Prostate gland (tissue), 2 donors: ENCODE data around the gene ST6GALNAC3.

Experiments used
- CTCF ChIP-seq, 4 experiments: fragments of 200-600 bp in 2 of 4; fragments of 450-650 bp in 2 of 4; sonication (generic) in 2 of 4; IDR thresholded peaks; 1 replicate in 3 of 4; 2 replicates in 1 of 4; pipeline ENCODE4 v1.5.1; 2016 to 2019; ENCODE audit warnings: antibody characterized with exemption in 4 of 4, mild to moderate bottlenecking in 2 of 4, moderate library complexity in 2 of 4
- POLR2A ChIP-seq: fragments of 450-650 bp; IDR thresholded peaks from one replicate; pipeline ENCODE4 v1.6.1; 2016; ENCODE audit warnings: antibody characterized with exemption, mild to moderate bottlenecking

DNA sequence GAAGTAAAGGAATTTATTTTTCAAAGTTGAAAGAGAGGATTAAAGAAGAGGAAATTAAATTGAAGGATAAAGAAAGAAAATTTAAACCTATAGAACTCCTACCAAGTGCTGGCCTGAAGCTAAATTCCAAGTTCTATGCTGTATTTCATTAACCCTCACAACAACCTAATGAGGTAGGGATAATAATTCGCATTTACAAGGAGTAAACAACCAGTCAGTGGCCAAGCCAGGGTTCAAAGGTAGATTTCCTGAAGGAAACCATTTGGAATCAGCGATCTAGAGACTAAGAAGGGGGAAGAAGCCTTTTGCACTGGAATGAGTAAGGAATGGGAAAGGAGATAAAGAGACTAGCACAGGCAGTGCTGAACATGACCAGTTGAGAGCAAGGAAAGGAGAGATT is 526.9 kb downstream of the ST6GALNAC3 start:
- TF ChIP-seq POLR2A (no peak), CTCF (IDR thresholded peaks at IDR 0.05) (no peak)
